Ishikawa (cell line): ENCODE measurements around the gene ATP8A2.

ENCODE experiments used
- CEBPB ChIP-seq: IDR thresholded peaks from 2 replicates; pipeline ENCODE4 v1.6.1; 2012
- CREB1 ChIP-seq: IDR thresholded peaks from 2 replicates; pipeline ENCODE4 v1.6.1; 2012; ENCODE audit warnings: low read depth
- EGR1 ChIP-seq: IDR thresholded peaks from 2 replicates; pipeline ENCODE4 v1.6.1; 2012
- EP300 ChIP-seq: IDR thresholded peaks from 2 replicates; pipeline ENCODE4 v1.6.1; 2012; ENCODE audit warnings: borderline replicate concordance
- FOXM1 ChIP-seq: IDR thresholded peaks from 2 replicates; pipeline ENCODE4 v1.6.1; 2012; ENCODE audit warnings: low read depth, borderline replicate concordance
- NFIC ChIP-seq: IDR thresholded peaks from 2 replicates; pipeline ENCODE4 v1.6.1; 2012
- RAD21 ChIP-seq: IDR thresholded peaks from 2 replicates; pipeline ENCODE4 v1.6.1; 2012; ENCODE audit warnings: low read depth
- TAF1 ChIP-seq: IDR thresholded peaks from 2 replicates; pipeline ENCODE4 v1.6.1; 2012; ENCODE audit warnings: low read depth, mild to moderate bottlenecking
- TCF12 ChIP-seq: IDR thresholded peaks from 2 replicates; pipeline ENCODE4 v1.6.1; 2012; ENCODE audit warnings: low read depth
- TEAD4 ChIP-seq: IDR thresholded peaks from 2 replicates; pipeline ENCODE4 v1.6.1; 2012
- YY1 ChIP-seq: IDR thresholded peaks from 2 replicates; pipeline ENCODE4 v1.6.1; 2012; ENCODE audit warnings: low read depth
- ZBTB7A ChIP-seq: IDR thresholded peaks from 2 replicates; pipeline ENCODE4 v1.6.1; 2012; ENCODE audit warnings: low read depth
- TF ChIP-seq, protein P1 (sequence below): IDR thresholded peaks from 2 replicates; pipeline ENCODE4 v1.6.1; 2012
- TF ChIP-seq, protein P2 (sequence below): IDR thresholded peaks from 2 replicates; pipeline ENCODE4 v1.6.1; 2012
- TF ChIP-seq, protein P3 (sequence below): IDR thresholded peaks from 2 replicates; pipeline ENCODE4 v1.6.1; 2012; ENCODE audit warnings: low read depth, mild to moderate bottlenecking

ATP8A2 gene

DNA sequence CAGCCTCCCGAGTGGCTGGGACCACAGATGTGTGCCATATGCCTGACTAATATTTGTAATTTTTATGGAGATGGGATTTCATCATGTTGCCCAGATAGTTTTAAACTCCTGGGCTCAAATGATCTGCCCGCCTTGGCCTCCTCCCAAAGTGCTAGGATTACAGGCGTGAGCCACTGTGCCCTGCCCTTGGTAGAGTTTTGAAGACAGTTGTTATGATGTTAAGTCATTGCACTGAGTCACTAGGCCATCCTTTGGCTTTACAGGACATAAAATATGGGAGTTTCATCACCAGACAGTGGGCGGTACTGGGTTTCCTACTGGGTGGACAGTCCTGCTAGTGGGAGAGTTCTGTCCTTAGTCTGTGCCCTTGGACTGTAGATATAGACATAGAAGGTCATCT is 282.5 kb downstream of the ATP8A2 start:
- no peak for TF ChIP-seq TEAD4
- no peak for TF ChIP-seq YY1
- TF ChIP-seq TAF1: no peak
- no peak for TF ChIP-seq RAD21
- TF ChIP-seq EGR1: no peak
- TF ChIP-seq, protein P1, sequence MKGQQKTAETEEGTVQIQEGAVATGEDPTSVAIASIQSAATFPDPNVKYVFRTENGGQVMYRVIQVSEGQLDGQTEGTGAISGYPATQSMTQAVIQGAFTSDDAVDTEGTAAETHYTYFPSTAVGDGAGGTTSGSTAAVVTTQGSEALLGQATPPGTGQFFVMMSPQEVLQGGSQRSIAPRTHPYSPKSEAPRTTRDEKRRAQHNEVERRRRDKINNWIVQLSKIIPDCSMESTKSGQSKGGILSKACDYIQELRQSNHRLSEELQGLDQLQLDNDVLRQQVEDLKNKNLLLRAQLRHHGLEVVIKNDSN: no peak
- TF ChIP-seq, protein P2, sequence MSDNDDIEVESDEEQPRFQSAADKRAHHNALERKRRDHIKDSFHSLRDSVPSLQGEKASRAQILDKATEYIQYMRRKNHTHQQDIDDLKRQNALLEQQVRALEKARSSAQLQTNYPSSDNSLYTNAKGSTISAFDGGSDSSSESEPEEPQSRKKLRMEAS: no peak
- TF ChIP-seq FOXM1: no peak
- no peak for TF ChIP-seq EP300
- TF ChIP-seq, protein P3, sequence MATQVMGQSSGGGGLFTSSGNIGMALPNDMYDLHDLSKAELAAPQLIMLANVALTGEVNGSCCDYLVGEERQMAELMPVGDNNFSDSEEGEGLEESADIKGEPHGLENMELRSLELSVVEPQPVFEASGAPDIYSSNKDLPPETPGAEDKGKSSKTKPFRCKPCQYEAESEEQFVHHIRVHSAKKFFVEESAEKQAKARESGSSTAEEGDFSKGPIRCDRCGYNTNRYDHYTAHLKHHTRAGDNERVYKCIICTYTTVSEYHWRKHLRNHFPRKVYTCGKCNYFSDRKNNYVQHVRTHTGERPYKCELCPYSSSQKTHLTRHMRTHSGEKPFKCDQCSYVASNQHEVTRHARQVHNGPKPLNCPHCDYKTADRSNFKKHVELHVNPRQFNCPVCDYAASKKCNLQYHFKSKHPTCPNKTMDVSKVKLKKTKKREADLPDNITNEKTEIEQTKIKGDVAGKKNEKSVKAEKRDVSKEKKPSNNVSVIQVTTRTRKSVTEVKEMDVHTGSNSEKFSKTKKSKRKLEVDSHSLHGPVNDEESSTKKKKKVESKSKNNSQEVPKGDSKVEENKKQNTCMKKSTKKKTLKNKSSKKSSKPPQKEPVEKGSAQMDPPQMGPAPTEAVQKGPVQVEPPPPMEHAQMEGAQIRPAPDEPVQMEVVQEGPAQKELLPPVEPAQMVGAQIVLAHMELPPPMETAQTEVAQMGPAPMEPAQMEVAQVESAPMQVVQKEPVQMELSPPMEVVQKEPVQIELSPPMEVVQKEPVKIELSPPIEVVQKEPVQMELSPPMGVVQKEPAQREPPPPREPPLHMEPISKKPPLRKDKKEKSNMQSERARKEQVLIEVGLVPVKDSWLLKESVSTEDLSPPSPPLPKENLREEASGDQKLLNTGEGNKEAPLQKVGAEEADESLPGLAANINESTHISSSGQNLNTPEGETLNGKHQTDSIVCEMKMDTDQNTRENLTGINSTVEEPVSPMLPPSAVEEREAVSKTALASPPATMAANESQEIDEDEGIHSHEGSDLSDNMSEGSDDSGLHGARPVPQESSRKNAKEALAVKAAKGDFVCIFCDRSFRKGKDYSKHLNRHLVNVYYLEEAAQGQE: no peak
- no peak for TF ChIP-seq CREB1
- no peak for TF ChIP-seq TCF12

DNA sequence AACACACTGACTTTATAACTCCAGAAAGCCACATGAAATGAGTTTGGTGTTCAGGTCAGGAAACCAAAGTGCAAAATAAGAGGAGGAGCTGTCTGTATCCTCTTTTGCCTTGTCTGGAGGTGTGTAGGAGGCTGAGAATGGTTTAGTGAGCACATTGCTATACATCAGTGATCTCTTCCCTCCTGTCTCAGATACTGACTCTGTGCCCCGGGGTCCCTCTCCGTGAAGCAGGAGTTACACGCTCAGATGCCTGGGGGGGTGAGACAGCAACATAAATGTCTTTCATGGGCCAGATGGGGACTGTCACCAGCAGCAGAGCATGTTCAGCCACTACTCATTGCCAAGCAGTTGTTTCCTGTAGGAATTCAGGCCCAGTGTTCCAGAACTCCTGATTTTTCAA is 285.4 kb downstream of the ATP8A2 start:
- TF ChIP-seq TEAD4: no peak
- no peak for TF ChIP-seq FOXM1
- TF ChIP-seq, protein P3: no peak
- TF ChIP-seq CREB1: no peak
- no peak for TF ChIP-seq RAD21
- TF ChIP-seq TCF12: no peak

DNA sequence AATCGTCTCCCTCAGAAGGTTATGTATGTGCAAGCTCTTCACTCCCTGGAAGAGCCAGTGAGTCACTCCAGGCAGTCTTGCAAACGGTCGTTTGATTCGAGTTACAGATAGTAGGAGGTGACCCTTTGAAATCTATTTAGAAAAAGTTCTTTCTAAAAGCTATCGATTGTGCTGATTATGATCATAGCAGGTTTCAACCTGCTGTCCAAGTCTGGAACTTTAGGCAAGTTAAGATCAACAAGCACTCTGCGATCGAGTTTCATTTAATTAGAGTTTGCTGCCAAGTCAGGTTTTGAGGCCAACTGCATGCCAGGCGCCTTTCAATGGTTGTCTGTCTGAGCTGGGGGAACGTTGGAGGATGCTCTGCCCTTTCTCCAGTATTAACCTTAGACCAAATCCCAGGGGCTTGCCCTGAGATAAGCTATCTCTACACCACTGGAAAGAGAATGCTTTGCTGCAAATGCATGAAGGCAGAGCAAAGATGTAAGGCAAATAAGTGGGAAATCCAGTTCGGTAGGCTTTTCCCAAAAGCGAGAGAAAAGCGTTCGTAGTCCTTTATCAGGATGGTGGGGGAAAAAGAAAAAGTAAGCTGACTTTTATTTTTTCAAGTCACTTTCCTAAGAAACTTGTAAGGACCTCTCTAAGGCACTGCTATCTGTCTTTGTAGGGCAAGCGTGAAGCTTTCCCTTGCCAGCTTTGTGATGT is 287.5 kb downstream of the ATP8A2 start:
- no peak for TF ChIP-seq RAD21
- TF ChIP-seq TAF1: no peak

DNA sequence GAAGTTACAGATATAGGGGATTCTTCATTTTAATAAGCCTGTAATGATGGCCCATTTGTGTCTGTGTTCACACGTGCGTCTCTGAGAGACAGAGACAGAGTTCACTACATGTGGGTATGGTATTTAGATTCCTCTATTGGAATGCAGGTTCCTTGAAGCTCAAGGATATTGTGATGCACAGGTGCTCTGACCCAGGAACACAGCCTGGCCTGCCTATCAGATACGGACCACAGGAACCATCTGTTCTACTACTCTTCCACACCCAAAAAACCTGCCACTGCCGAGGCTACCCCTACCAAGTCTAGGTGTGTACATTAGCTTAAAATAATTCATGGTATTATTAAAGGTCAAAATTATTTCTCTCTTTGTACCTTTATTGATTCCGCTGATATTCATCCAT is 289.2 kb downstream of the ATP8A2 start:
- TF ChIP-seq TCF12: no peak
- TF ChIP-seq FOXM1: no peak
- no peak for TF ChIP-seq YY1
- TF ChIP-seq, protein P1: no peak
- no peak for TF ChIP-seq RAD21
- no peak for TF ChIP-seq ZBTB7A
- no peak for TF ChIP-seq EGR1
- TF ChIP-seq NFIC: no peak
- no peak for TF ChIP-seq TAF1
- TF ChIP-seq, protein P3: no peak
- TF ChIP-seq CEBPB: no peak
- TF ChIP-seq, protein P2: no peak
- no peak for TF ChIP-seq CREB1

DNA sequence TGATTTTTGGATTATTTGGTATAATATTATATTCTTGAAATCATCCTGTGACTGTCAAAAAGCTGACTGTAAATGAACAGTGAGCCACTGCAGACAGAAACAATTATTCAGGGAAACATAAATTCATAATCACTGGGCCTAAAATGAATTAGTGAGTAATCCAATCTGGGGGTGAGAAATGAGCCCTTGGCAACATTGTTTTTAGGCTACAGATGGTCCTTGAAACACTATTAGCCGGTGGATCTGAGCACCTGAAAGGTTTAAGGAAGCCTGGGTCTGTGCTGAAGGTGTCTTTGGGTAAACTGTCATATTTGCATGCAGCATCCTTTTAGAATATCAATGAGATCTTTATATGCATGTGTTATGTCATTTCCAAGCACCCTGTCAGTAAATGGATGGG is 290.7 kb downstream of the ATP8A2 start:
- no peak for TF ChIP-seq TAF1
- no peak for TF ChIP-seq TCF12
- TF ChIP-seq ZBTB7A: no peak
- no peak for TF ChIP-seq RAD21
- no peak for TF ChIP-seq YY1
- TF ChIP-seq, protein P1: no peak
- TF ChIP-seq, protein P2: no peak
- TF ChIP-seq CEBPB: no peak
- no peak for TF ChIP-seq FOXM1
- TF ChIP-seq TEAD4: no peak
- no peak for TF ChIP-seq EP300
- no peak for TF ChIP-seq NFIC
- TF ChIP-seq EGR1: no peak
- no peak for TF ChIP-seq CREB1
- TF ChIP-seq, protein P3: no peak
